ENCODE data around the gene NOL9.

NOL9 gene

GRCh38 chr1:6508816-6509189 lies 45.5 kb downstream of the NOL9 start:
- TF ChIP-seq CTCF (IDR thresholded peaks at IDR 0.05; ENCODE audit: extremely low read depth, missing control alignments) = no peak
- DNase-seq (ENCODE audit: low spot score) = no peak

GRCh38 chr1:6508154-6508815 lies 46.0 kb downstream of the NOL9 start:
- DNase-seq (ENCODE audit: low spot score) = peak; percentile 16
- no peak for TF ChIP-seq CTCF (IDR thresholded peaks at IDR 0.05; ENCODE audit: extremely low read depth, missing control alignments)

GRCh38 chr1:6507461-6507911 lies 46.8 kb downstream of the NOL9 start:
- peak; percentile 18 for DNase-seq (ENCODE audit: low spot score)
- no peak for TF ChIP-seq CTCF (IDR thresholded peaks at IDR 0.05; ENCODE audit: extremely low read depth, missing control alignments)

- no peak for DNase-seq (ENCODE audit: low spot score)
- no peak for TF ChIP-seq CTCF (IDR thresholded peaks at IDR 0.05; ENCODE audit: extremely low read depth, missing control alignments)
These were observed 47.3 kb downstream of the NOL9 start for GRCh38 chr1:6507037-6507428.

- no peak for TF ChIP-seq CTCF (IDR thresholded peaks at IDR 0.05; ENCODE audit: extremely low read depth, missing control alignments)
- no peak for DNase-seq (ENCODE audit: low spot score)
These were observed 47.9 kb downstream of the NOL9 start for GRCh38 chr1:6506210-6507036.

- TF ChIP-seq CTCF (IDR thresholded peaks at IDR 0.05; ENCODE audit: extremely low read depth, missing control alignments) = no peak
- no peak for DNase-seq (ENCODE audit: low spot score)
These were observed 48.7 kb downstream of the NOL9 start for GRCh38 chr1:6505367-6506209.
